Cardiac muscle cell (in vitro differentiated cells and primary cell): Measurements from ENCODE around the gene PRPF8. TPM values are rescaled to one million over a fixed set of nuclear protein-coding genes. Genes with fewer than 3 reads are reported as not detected.
A peak's percentile ranks its signal among the peaks of the same experiment; 100 is the strongest.

Source experiments
- DNase-seq, 2 donors: peaks; one replicate each; pipeline versions ENCODE4 v3.0.0 to v3.0.0-alpha.2; 2010 to 2017; ENCODE audit warnings: low read depth in 1 of 2, low spot score in 1 of 2
- H3K27ac ChIP-seq: fragments of 200-600 bp; sonication (generic); 2 replicates; pipeline ENCODE4 v1.5.1; 2016
- H3K27me3 ChIP-seq: fragments of 200-600 bp; sonication (generic); 2 replicates; pipeline ENCODE4 v1.6.0; 2016; ENCODE audit warnings: control low read depth
- H3K36me3 ChIP-seq: fragments of 200-600 bp; sonication (generic); 2 replicates; pipeline ENCODE4 v1.5.1; 2016; ENCODE audit warnings: control low read depth
- H3K4me1 ChIP-seq: fragments of 200-600 bp; sonication (generic); 2 replicates; pipeline ENCODE4 v1.8.1; 2017; ENCODE audit warnings: low read depth, mild to moderate bottlenecking, mixed run types
- H3K4me3 ChIP-seq: fragments of 200-600 bp; sonication (generic); 2 replicates; pipeline ENCODE4 v1.5.1; 2016; ENCODE audit warnings: mild to moderate bottlenecking
- H3K9me3 ChIP-seq: fragments of 200-600 bp; sonication (generic); 2 replicates; pipeline ENCODE4 v1.5.1; 2017; ENCODE audit warnings: low read depth, mild to moderate bottlenecking, control low read depth
- polyA plus RNA-seq: library from polyadenylated mRNA; unstranded; fragments of >200 nt; fragmentation: Nextera tagmentation; extraction: Ambion mirVana; gene quantifications from 2 replicates; pipeline ENCODE4 v1.2.1, GENCODE V29; 2016
- total RNA-seq: library from RNA; depleted of rRNA; stranded (reverse); fragments of >200 nt; gene quantifications from 2 replicates; pipeline ENCODE4 v1.2.3, GENCODE V29; 2016
- TF ChIP-seq, protein P1 (sequence below): IDR thresholded peaks from 2 replicates; pipeline ENCODE4 v1.5.1; 2012; ENCODE audit warnings: low read depth, mild to moderate bottlenecking, low read length

The PRPF8 gene
- total RNA-seq (118 and 137 TPM in 2 replicates), polyA plus RNA-seq (170 and 182 TPM in 2 replicates)

DNA sequence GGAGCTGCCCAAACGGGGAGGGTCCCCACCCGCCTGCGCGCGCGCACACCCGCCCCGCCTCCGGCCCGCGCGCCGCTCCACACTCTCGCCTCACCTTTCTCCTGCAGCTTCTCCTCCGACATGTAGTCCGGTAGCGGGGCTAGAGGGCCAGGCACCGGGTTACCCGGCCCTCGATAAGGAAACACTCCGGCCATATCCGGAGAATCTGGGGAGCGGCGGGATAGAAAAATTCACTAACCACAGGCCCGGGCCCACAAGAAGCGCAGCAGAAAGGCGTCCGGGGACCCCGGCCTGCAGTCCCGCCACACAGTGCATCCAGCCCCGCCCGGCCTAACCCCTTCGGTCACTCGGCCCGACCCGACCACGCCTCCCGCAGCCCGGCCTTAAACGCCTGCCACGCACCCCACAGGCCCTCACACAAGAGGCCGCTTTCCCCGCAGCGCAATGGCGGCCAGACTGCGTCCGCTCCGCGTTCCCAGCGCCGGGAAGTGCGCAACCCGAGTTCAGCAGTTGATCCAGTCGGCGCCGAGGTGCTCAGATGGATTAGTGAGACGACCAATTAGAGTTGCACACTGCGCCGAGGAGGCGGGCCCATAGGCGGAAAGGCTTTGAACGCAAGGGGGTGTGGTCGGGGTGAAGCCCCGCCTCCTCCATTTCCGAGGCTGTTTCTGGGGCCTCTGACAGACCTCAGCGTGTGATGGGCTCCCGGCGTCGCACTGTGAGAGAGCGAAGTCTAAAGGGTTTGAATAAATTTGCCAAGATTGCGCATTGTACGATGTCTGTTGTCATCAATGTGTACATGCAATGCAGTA lies at the start of gene PRPF8:
PRPF8 (minus strand) TSS at position 490 of the 812 bp plus-strand sequence; CDS start at position 194, 296 bp downstream.
- H3K4me3 ChIP-seq = peak within 1 kb of the TSS; percentile 77
- peaks cover 26% of the 10 kb centered on the region for H3K36me3 ChIP-seq
- no peaks in the 10 kb centered on the region for H3K27me3 ChIP-seq
- H3K4me1 ChIP-seq = peaks cover 5% of the 10 kb centered on the region
- TF ChIP-seq, protein P1, sequence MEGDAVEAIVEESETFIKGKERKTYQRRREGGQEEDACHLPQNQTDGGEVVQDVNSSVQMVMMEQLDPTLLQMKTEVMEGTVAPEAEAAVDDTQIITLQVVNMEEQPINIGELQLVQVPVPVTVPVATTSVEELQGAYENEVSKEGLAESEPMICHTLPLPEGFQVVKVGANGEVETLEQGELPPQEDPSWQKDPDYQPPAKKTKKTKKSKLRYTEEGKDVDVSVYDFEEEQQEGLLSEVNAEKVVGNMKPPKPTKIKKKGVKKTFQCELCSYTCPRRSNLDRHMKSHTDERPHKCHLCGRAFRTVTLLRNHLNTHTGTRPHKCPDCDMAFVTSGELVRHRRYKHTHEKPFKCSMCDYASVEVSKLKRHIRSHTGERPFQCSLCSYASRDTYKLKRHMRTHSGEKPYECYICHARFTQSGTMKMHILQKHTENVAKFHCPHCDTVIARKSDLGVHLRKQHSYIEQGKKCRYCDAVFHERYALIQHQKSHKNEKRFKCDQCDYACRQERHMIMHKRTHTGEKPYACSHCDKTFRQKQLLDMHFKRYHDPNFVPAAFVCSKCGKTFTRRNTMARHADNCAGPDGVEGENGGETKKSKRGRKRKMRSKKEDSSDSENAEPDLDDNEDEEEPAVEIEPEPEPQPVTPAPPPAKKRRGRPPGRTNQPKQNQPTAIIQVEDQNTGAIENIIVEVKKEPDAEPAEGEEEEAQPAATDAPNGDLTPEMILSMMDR = no peak
- peak; percentile 98 for DNase-seq
- H3K27ac ChIP-seq = peak within 1 kb of the TSS; percentile 97
- no peaks in the 10 kb centered on the region for H3K9me3 ChIP-seq

- Histone ChIP-seq H3K9me3 (no peaks in the 10 kb centered on the region), H3K27ac (no peak overlapping the region), H3K36me3 (no peaks in the 10 kb centered on the region), H3K27me3 (no peaks in the 10 kb centered on the region), H3K4me1 (peaks cover 7% of the 10 kb centered on the region), H3K4me3 (no peak overlapping the region)
- no peak for DNase-seq
- TF ChIP-seq, protein P1 = no peak
Observed at GRCh38 chr17:1733759-1734158, 49.1 kb upstream of the PRPF8 start.

GRCh38 chr17:1732833-1733321 lies 48.2 kb upstream of the PRPF8 start:
- no peaks in the 10 kb centered on the region for H3K27me3 ChIP-seq
- no peaks in the 10 kb centered on the region for H3K36me3 ChIP-seq
- no peak overlapping the region for H3K27ac ChIP-seq
- TF ChIP-seq, protein P1 = no peak
- no peak overlapping the region for H3K4me3 ChIP-seq
- H3K9me3 ChIP-seq = no peaks in the 10 kb centered on the region
- peaks cover 7% of the 10 kb centered on the region for H3K4me1 ChIP-seq
- DNase-seq = no peak

DNA sequence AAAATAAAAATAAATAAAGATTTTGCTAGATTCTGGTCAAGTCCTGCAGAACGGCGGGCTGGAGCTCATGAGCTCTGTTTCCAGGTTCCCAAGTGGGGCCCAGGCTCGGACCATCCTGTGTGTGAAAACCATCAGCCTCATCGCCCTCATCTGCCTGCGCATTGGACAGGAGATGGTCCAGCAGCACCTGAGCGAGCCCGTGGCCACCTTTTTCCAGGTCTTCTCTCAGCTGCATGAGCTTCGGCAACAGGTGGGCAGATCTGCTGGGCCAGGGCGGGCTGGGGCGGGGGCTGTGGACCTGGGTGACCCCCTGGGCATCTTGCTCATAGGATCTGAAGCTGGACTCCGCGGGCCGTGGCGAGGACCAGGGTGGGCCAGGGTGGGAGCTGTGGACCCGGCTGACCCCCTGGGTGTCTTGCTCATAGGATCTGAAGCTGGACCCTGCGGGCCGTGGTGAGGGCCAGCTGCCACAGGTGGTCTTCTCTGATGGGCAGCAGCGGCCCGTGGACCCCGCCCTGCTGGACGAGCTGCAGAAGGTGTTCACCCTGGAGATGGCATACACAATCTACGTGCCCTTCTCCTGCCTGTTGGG lies 47.7 kb upstream of the PRPF8 start:
- no peaks in the 10 kb centered on the region for H3K36me3 ChIP-seq
- H3K4me3 ChIP-seq = no peak overlapping the region
- H3K27me3 ChIP-seq = no peaks in the 10 kb centered on the region
- no peaks in the 10 kb centered on the region for H3K9me3 ChIP-seq
- no peak overlapping the region for H3K27ac ChIP-seq
- TF ChIP-seq, protein P1 = no peak
- DNase-seq = no peak
- peaks cover 7% of the 10 kb centered on the region for H3K4me1 ChIP-seq

GRCh38 chr17:1731194-1731506 lies 46.5 kb upstream of the PRPF8 start:
- TF ChIP-seq, protein P1 = no peak
- Histone ChIP-seq H3K4me1 (no peaks in the 10 kb centered on the region), H3K27ac (no peak overlapping the region), H3K4me3 (no peak overlapping the region), H3K27me3 (no peaks in the 10 kb centered on the region), H3K9me3 (no peaks in the 10 kb centered on the region), H3K36me3 (no peaks in the 10 kb centered on the region)
- no peak for DNase-seq
